DOHH2 (cell line): ENCODE results near the gene ZNF625.

Source experiments
- H3F3A ChIP-seq: fragments of 200-600 bp; sonication (generic), shearing (Covaris generic); 2 replicates; pipeline ENCODE4 v1.6.0; 2016; ENCODE audit warnings: antibody characterized with exemption, mild to moderate bottlenecking; ENCODE audit not compliant: control insufficient read depth, insufficient read depth
- H3K27ac ChIP-seq: fragments of 200-600 bp; sonication (generic); 2 replicates; pipeline ENCODE4 v1.5.1; 2014; ENCODE audit warnings: low read depth, mild to moderate bottlenecking, low read length, moderate library complexity
- H3K27me3 ChIP-seq: fragments of 200-600 bp; sonication (generic); 2 replicates; pipeline ENCODE4 v1.6.1; 2014; ENCODE audit warnings: mild to moderate bottlenecking, low read length, mixed read lengths; ENCODE audit not compliant: control insufficient read depth
- H3K36me3 ChIP-seq: fragments of 200-600 bp; sonication (generic); 2 replicates; pipeline ENCODE4 v1.6.1; 2014; ENCODE audit warnings: mild to moderate bottlenecking, low read length, moderate library complexity, mixed read lengths; ENCODE audit not compliant: control insufficient read depth
- H3K4me1 ChIP-seq: fragments of 200-600 bp; sonication (generic); 2 replicates; pipeline ENCODE4 v1.6.1; 2014; ENCODE audit warnings: mild to moderate bottlenecking, low read length, mixed read lengths; ENCODE audit not compliant: control insufficient read depth
- H3K4me2 ChIP-seq: fragments of 200-600 bp; sonication (generic); 2 replicates; pipeline ENCODE4 v1.6.0; 2014; ENCODE audit warnings: mild to moderate bottlenecking, low read length, moderate library complexity
- H3K4me3 ChIP-seq: fragments of 200-600 bp; sonication (generic); 2 replicates; pipeline ENCODE4 v1.5.1; 2014; ENCODE audit warnings: mild to moderate bottlenecking, low read length, mixed read lengths
- H3K79me2 ChIP-seq: fragments of 200-600 bp; sonication (generic); 2 replicates; pipeline ENCODE4 v1.6.1; 2014; ENCODE audit warnings: mild to moderate bottlenecking, low read length, mixed read lengths; ENCODE audit not compliant: control insufficient read depth
- H3K9me2 ChIP-seq: fragments of 200-600 bp; sonication (generic); replicated peaks from 2 replicates; pipeline ENCODE4 v1.6.1; 2014; ENCODE audit warnings: mild to moderate bottlenecking, low read length, mixed read lengths; ENCODE audit not compliant: control insufficient read depth
- H3K9me3 ChIP-seq: fragments of 200-600 bp; sonication (generic); 2 replicates; pipeline ENCODE4 v1.6.1; 2014; ENCODE audit warnings: antibody characterized with exemption, low read length, mixed read lengths; ENCODE audit not compliant: control insufficient read depth, insufficient read depth
- H4K20me1 ChIP-seq: fragments of 200-600 bp; sonication (generic); 2 replicates; pipeline ENCODE4 v1.6.0; 2014; ENCODE audit warnings: low read depth, mild to moderate bottlenecking, antibody characterized with exemption, low read length, moderate library complexity; ENCODE audit not compliant: control insufficient read depth, insufficient read depth
- EZH2phosphoT487 ChIP-seq: fragments of 200-600 bp; sonication (generic); IDR thresholded peaks from 2 replicates; pipeline ENCODE4 v1.6.1; 2017; ENCODE audit warnings: borderline replicate concordance, mild to moderate bottlenecking, antibody characterized with exemption, low read length, moderate library complexity, mixed read lengths
- TF ChIP-seq, protein P1 (sequence below): fragments of 200-600 bp; sonication (generic); IDR thresholded peaks from one replicate; pipeline ENCODE4 v1.5.1; 2014; ENCODE audit warnings: antibody characterized with exemption, mild to moderate bottlenecking, low read depth, low read length; ENCODE audit not compliant: poor library complexity, severe bottlenecking

Gene ZNF625

DNA sequence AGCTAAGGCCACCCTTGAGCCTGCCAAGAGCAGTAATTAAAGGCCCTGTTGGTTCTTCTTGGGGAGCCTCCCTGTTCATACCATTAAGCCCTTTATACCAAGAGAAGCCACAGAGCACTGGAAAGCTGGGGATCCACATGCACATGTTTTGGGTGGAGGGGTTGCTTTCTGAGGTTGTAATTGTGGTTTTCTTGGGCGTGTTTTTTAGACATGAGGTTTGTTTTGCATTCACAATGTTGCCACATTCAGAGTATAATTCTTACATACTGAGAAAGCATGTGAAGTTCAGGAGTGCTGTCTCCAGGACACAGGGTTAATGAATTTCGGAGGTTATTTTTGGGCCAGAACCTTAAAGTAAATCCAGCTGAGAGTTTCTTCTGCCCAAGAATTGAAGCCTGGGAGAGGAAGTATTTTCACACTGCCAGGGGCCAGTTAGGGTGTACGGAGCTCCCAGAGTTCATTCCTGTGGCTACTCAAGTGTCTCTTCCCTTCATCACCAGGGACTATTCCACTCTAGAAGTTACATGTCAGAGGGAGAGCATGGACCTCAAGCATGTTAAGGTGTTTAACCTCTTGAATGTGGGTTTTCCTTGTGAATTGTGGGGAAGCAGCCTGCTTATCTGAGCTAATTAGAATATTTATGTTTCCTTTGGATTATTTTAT, 43.4 kb upstream of the ZNF625 start:
- H3K4me1 ChIP-seq = no peaks in the 10 kb centered on the region
- no peak overlapping the region for H3K27ac ChIP-seq
- no peak overlapping the region for H3K4me2 ChIP-seq
- no peaks in the 10 kb centered on the region for H3K27me3 ChIP-seq
- no peaks in the 10 kb centered on the region for H3F3A ChIP-seq
- no peaks in the 10 kb centered on the region for H4K20me1 ChIP-seq
- H3K9me2 ChIP-seq = no peaks in the 10 kb centered on the region
- H3K9me3 ChIP-seq = peaks cover 11% of the 10 kb centered on the region; the same call in 1 of the 2 replicates
- no peak overlapping the region for H3K4me3 ChIP-seq
- H3K36me3 ChIP-seq = peaks cover under 1% of the 10 kb centered on the region; the same call in 1 of the 2 replicates
- no peaks in the 10 kb centered on the region for H3K79me2 ChIP-seq
- no peak for TF ChIP-seq EZH2phosphoT487
- TF ChIP-seq, protein P1, sequence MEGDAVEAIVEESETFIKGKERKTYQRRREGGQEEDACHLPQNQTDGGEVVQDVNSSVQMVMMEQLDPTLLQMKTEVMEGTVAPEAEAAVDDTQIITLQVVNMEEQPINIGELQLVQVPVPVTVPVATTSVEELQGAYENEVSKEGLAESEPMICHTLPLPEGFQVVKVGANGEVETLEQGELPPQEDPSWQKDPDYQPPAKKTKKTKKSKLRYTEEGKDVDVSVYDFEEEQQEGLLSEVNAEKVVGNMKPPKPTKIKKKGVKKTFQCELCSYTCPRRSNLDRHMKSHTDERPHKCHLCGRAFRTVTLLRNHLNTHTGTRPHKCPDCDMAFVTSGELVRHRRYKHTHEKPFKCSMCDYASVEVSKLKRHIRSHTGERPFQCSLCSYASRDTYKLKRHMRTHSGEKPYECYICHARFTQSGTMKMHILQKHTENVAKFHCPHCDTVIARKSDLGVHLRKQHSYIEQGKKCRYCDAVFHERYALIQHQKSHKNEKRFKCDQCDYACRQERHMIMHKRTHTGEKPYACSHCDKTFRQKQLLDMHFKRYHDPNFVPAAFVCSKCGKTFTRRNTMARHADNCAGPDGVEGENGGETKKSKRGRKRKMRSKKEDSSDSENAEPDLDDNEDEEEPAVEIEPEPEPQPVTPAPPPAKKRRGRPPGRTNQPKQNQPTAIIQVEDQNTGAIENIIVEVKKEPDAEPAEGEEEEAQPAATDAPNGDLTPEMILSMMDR = no peak

DNA sequence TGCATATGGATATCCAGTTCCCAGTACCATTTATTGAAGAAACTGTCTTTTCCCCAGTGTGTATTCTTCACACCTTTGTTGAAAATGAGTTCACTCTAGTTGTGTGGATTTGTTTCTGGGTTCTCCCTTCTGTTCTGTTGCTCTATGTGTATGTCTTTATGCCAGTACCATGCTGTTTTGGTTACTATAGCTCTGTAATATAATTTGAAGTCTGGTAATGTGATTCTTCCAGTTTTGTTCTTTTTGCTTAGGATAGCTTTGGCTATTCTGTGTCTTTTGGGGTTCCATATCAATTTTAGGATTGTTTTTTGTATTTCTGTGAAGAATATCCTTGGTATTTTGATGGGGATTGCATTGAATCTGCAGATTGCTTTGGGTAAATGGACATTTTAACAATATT, 41.6 kb upstream of the ZNF625 start:
- TF ChIP-seq, protein P1 = no peak
- no peak for TF ChIP-seq EZH2phosphoT487
- no peak overlapping the region for H3K4me3 ChIP-seq
- no peak overlapping the region for H3K27ac ChIP-seq
- H3K4me2 ChIP-seq = no peak overlapping the region
- H3F3A ChIP-seq = no peaks in the 10 kb centered on the region
- H3K36me3 ChIP-seq = peaks cover 5% of the 10 kb centered on the region; the same call in 1 of the 2 replicates
- peaks cover 21% of the 10 kb centered on the region; the same call in 1 of the 2 replicates for H3K9me3 ChIP-seq
- no peaks in the 10 kb centered on the region for H3K79me2 ChIP-seq
- H3K27me3 ChIP-seq = no peaks in the 10 kb centered on the region
- no peaks in the 10 kb centered on the region for H3K4me1 ChIP-seq
- no peaks in the 10 kb centered on the region for H3K9me2 ChIP-seq
- no peaks in the 10 kb centered on the region for H4K20me1 ChIP-seq

DNA sequence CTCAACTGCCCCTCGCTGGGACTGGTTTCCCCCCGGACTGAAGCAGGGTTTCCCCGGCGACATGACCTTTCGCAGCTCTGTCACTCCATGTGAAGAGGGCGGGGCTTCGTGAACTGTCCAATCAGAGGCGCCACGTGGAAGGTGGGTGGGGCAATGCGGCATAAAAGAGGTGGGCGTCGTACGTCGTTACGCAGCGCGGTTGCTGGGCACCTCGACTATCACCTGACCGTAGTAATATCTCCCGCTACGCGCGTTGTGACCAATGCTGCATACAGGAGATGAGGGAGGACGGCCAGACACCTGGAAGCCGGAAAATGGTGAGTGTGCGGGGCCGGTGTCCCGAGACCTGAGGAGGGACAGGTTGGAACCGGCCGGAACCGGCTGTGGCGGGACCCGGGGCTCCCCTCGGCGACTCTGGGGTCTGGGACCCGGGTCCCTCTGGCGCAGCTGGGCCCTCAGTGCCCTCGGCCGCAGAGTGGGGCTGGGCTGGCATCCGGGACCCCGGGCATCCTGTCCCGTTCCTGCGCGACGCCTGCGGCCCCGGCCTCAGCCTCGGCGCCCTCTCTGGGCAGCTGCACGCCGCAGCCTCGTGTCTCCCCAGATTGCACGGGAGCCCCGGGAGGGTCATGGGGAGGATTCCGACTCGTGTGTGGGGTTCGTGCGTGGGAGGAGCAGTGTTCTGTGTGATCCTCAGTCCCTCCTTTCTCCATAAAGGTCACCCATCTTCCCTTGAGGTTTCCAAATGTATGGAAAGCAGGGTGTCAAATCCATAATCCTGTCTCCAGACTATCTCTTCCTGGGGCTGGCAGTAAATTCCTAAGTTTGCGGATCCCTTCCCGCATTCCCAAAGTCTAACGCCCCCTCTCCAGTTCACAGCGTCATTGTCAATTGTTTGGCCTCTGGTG, 38.5 kb upstream of the ZNF625 start:
- H3K27ac ChIP-seq = no peak overlapping the region
- H3K36me3 ChIP-seq = peaks cover 12% of the 10 kb centered on the region
- H3F3A ChIP-seq = no peaks in the 10 kb centered on the region
- H4K20me1 ChIP-seq = no peaks in the 10 kb centered on the region
- no peak overlapping the region for H3K4me2 ChIP-seq
- H3K9me2 ChIP-seq = no peaks in the 10 kb centered on the region
- H3K9me3 ChIP-seq = peaks cover 23% of the 10 kb centered on the region; the same call in 1 of the 2 replicates
- no peaks in the 10 kb centered on the region for H3K79me2 ChIP-seq
- no peak overlapping the region for H3K4me3 ChIP-seq
- H3K4me1 ChIP-seq = no peaks in the 10 kb centered on the region
- H3K27me3 ChIP-seq = no peaks in the 10 kb centered on the region
- TF ChIP-seq, protein P1 = no peak
- no peak for TF ChIP-seq EZH2phosphoT487
